Mammary epithelial cell (primary cell): ENCODE results near the gene ZNF280A.

ENCODE experiments used
- EZH2 ChIP-seq: IDR thresholded peaks from 2 replicates; pipeline ENCODE4 v1.6.1; 2012; ENCODE audit warnings: low read length, inconsistent platforms, borderline replicate concordance
- TF ChIP-seq, protein P1 (sequence below), 2 donors: IDR thresholded peaks in 1 of 2; conservative IDR thresholded peaks in 1 of 2; 2 replicates each; pipeline ENCODE4 v1.5.1; 2011 to 2012; ENCODE audit warnings: inconsistent platforms in 2 of 2, low read length in 2 of 2, mild to moderate bottlenecking in 2 of 2, control low read depth in 1 of 2, low read depth in 1 of 2; ENCODE audit not compliant: insufficient read depth in 1 of 2; ENCODE audit errors: extremely low read depth in 1 of 2

DNA sequence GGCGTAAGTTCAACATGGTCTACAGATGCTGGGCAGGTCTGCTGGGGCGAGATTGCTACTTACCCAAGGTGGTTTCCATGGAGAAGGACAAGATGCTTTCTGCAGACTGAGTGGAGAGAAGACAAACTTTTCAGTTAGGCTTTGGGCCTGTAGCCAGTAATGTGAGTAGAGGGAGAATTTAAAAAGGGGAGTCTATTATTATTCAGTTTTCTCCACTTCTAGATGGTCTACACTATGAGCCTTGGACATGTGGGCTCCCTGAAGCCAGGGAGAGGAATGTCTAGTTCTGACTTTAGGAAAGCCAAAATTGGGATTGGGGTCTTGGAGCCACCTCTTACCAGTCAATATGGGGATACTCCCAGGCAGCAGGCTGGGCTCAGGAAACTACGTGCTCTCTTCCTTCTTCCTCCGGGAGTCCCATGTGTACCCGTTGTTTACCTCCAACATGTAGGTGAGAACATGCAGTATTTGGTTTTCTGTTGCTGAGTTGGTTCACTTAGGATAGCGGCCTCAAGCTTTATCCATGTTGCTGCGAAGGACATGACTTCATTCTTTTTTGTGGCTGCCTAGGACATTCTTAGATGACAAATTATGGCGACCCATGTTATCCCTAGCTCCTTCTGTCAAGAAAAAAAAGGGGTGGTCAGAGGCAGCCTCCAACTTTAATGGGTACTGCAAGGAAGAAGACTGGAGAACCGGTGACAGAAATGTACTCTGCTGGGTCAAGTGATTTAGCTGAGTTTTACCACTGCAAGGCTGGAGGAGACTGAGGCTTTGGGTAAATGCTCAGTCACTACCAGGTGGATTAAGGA is 14.7 kb upstream of the ZNF280A start:
- TF ChIP-seq, protein P1, sequence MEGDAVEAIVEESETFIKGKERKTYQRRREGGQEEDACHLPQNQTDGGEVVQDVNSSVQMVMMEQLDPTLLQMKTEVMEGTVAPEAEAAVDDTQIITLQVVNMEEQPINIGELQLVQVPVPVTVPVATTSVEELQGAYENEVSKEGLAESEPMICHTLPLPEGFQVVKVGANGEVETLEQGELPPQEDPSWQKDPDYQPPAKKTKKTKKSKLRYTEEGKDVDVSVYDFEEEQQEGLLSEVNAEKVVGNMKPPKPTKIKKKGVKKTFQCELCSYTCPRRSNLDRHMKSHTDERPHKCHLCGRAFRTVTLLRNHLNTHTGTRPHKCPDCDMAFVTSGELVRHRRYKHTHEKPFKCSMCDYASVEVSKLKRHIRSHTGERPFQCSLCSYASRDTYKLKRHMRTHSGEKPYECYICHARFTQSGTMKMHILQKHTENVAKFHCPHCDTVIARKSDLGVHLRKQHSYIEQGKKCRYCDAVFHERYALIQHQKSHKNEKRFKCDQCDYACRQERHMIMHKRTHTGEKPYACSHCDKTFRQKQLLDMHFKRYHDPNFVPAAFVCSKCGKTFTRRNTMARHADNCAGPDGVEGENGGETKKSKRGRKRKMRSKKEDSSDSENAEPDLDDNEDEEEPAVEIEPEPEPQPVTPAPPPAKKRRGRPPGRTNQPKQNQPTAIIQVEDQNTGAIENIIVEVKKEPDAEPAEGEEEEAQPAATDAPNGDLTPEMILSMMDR (conservative IDR thresholded peaks at IDR 0.05 in 1 of 2, IDR thresholded peaks at IDR 0.05 in 1 of 2; ENCODE audit: extremely low read depth in 1 of 2, insufficient read depth in 1 of 2, low read depth in 1 of 2, low read length in 2 of 2): no peak
- TF ChIP-seq EZH2: no peak
